ENCODE results near the gene RYR1. TPM values are rescaled to one million over a fixed set of nuclear protein-coding genes. Genes with fewer than 3 reads are reported as not detected.
A peak's percentile ranks its signal among the peaks of the same experiment; 100 is the strongest.

RYR1 gene
- total and polyA plus RNA-seq, 2 of the 13 experiments (the other 11 are each of a cell fraction or from before 2014, with no cell fraction given) = 0.03 TPM; not detected in 1

- Histone ChIP-seq H2AFZ (ENCODE audit: low read length) (no peak overlapping the region), H3K27ac (ENCODE audit: extremely low read length, insufficient read depth, low read length) (no peak overlapping the region), H3K27me3 (ENCODE audit: control insufficient read depth in 1 of 2, insufficient read depth in 2 of 2, low read length in 2 of 2) (peaks cover 3 to 32% of the 10 kb centered on the region in 2 experiments; a peak in 3 of 5 replicates), H3K4me2 (ENCODE audit: low read depth, low read length) (no peak overlapping the region), H3K9me3 (ENCODE audit: low read length) (no peaks in the 10 kb centered on the region), H3K4me1 (ENCODE audit: insufficient read depth, low read length) (0 out of 2 replicates have a peak, but pooled peaks cover 15% of the 10 kb centered on the region), H3K36me3 (replicated peaks in 1 of 2; ENCODE audit: control insufficient read depth in 1 of 2, insufficient read depth in 2 of 2, low read length in 2 of 2) (no peaks in the 10 kb centered on the region), H4K20me1 (ENCODE audit: insufficient read depth, low read length) (no peaks in the 10 kb centered on the region), H3K79me2 (ENCODE audit: insufficient read depth, low read length) (no peaks in the 10 kb centered on the region), H3K4me3 (replicated peaks in 1 of 3; ENCODE audit: insufficient read depth in 1 of 3, low read depth in 2 of 3, low read length in 3 of 3) (no peak overlapping the region), H3K9ac (ENCODE audit: insufficient read depth, low read depth, low read length) (no peak overlapping the region)
- BruUV-seq (replicated peaks) = no TSS peak
- no peak for TF ChIP-seq DNMT3B (CRISPR knock-in tag; conservative IDR thresholded peaks at IDR 0.05)
- no peak for TF ChIP-seq ZNF225 (CRISPR knock-in tag; IDR thresholded peaks at IDR 0.05)
- no peak for TF ChIP-seq HINFP (CRISPR knock-in tag; IDR thresholded peaks at IDR 0.05; ENCODE audit: low read depth)
- TF ChIP-seq ZNF354B (CRISPR knock-in tag; IDR thresholded peaks at IDR 0.05) = no peak
- TF ChIP-seq POLR2AphosphoS5 (IDR thresholded peaks at IDR 0.05; ENCODE audit: low read depth, low read length) = no peak
- CTCF ChIA-PET (ENCODE audit: low intra/inter-chr PET ratio, low total read pairs) = no interaction called here
- intact Hi-C loops (cut with micrococcal nuclease; ENCODE audit: unreplicated experiment) = no loop called here
- in situ Hi-C loops (cut with HindIII; ENCODE audit: extremely low pct_ligation_motif_present, low pct_unique_long_range_greater_than_20kb) = no loop called here
- no peak for FAIRE-seq
- POLR2A ChIA-PET = no interaction called here
- WGBS (ENCODE audit: low lambda C conversion rate) = 44% methylated on average over 7 of the region's 11 CpGs
- DNase-seq (ENCODE audit: low spot score) = no peak
- ATAC-seq = no peak
These were observed 67.0 kb downstream of the RYR1 start for GRCh38 chr19:38500450-38500849.

GRCh38 chr19:38502410-38503076 lies 69.1 kb downstream of the RYR1 start:
- CTCF ChIA-PET (ENCODE audit: low intra/inter-chr PET ratio, low total read pairs) = interaction anchor here (1.6 kb wide), 1 partner anchor 100 kb away, joined by 5 read pairs; the partner anchor contains the start of gene FAM98C
- BruUV-seq (replicated peaks) = no TSS peak
- POLR2A ChIA-PET = no interaction called here
- H4K20me1 ChIP-seq (ENCODE audit: insufficient read depth, low read length) = no peaks in the 10 kb centered on the region
- 54% methylated on average over 18 of the region's 41 CpGs for WGBS (ENCODE audit: low lambda C conversion rate)
- no peak overlapping the region for H3K4me2 ChIP-seq (ENCODE audit: low read depth, low read length)
- H3K4me3 ChIP-seq (replicated peaks in 1 of 3; ENCODE audit: insufficient read depth in 1 of 3, low read depth in 2 of 3, low read length in 3 of 3) = no peak overlapping the region
- intact Hi-C loops (cut with micrococcal nuclease; ENCODE audit: unreplicated experiment) (no loop called here), in situ Hi-C loops (cut with HindIII; ENCODE audit: extremely low pct_ligation_motif_present, low pct_unique_long_range_greater_than_20kb) (no loop called here)
- DNase-seq (ENCODE audit: low spot score) = no peak
- H3K9ac ChIP-seq (ENCODE audit: insufficient read depth, low read depth, low read length) = no peak overlapping the region
- no peak for FAIRE-seq
- H2AFZ ChIP-seq (ENCODE audit: low read length) = no peak overlapping the region
- H3K36me3 ChIP-seq (replicated peaks in 1 of 2; ENCODE audit: control insufficient read depth in 1 of 2, insufficient read depth in 2 of 2, low read length in 2 of 2) = no peaks in the 10 kb centered on the region
- H3K27ac ChIP-seq (ENCODE audit: extremely low read length, insufficient read depth, low read length) = no peak overlapping the region
- ATAC-seq = no peak
- H3K79me2 ChIP-seq (ENCODE audit: insufficient read depth, low read length) = no peaks in the 10 kb centered on the region
- H3K4me1 ChIP-seq (ENCODE audit: insufficient read depth, low read length) = 0 out of 2 replicates have a peak, but pooled peaks cover under 1% of the 10 kb centered on the region
- H3K9me3 ChIP-seq (ENCODE audit: low read length) = no peaks in the 10 kb centered on the region
- peaks cover 3 to 30% of the 10 kb centered on the region in 2 experiments; a peak in 3 of 5 replicates for H3K27me3 ChIP-seq (ENCODE audit: control insufficient read depth in 1 of 2, insufficient read depth in 2 of 2, low read length in 2 of 2)
- peak; percentile 40 for TF ChIP-seq CTCF (CRISPR knock-in tag; IDR thresholded peaks at IDR 0.05)
- no peak for TF ChIP-seq GTF3A (CRISPR knock-in tag; conservative IDR thresholded peaks at IDR 0.05)
- TF ChIP-seq CREB1 (IDR thresholded peaks at IDR 0.05) = peak; percentile 90
- TF ChIP-seq CREB1 (CRISPR knock-in tag; IDR thresholded peaks at IDR 0.05) = no peak
- TF ChIP-seq CENPT (CRISPR knock-in tag; IDR thresholded peaks at IDR 0.05; ENCODE audit: low read depth) = no peak
